Measurements from ENCODE around the gene RGPD8. TPM values are rescaled to one million over a fixed set of nuclear protein-coding genes. Genes with fewer than 3 reads are reported as not detected.
"Not testable (repeated sequence)": the region's sequence is repeated elsewhere in the genome, so short reads cannot be mapped to it uniquely, and the experiment has no call there.

Gene RGPD8
- total and polyA plus RNA-seq, 2 of the 8 experiments (the other 6 are each of a cell fraction or from before 2014, with no cell fraction given) = 0.51 to 8.2 TPM

GRCh38 chr2:112360055-112360454, 73.4 kb downstream of the RGPD8 start:
- H3K56ac ChIP-seq (replicated peaks; ENCODE audit: insufficient read length, low read depth, low read length); POLR2A ChIA-PET (ENCODE audit: partially characterized antibody); H3K23ac ChIP-seq (ENCODE audit: insufficient read length); DNase-seq (ENCODE audit: low read depth in 1 of 2, low spot score in 2 of 2); H3K27ac ChIP-seq (ENCODE audit: low read depth, low read length); H3K23me2 ChIP-seq (ENCODE audit: low read depth, low read length); H3K14ac ChIP-seq (ENCODE audit: insufficient read length); H4K8ac ChIP-seq (ENCODE audit: extremely low read depth, insufficient read depth, low read length); H3K18ac ChIP-seq (ENCODE audit: extremely low read depth, low read length); H4K91ac ChIP-seq (replicated peaks; ENCODE audit: insufficient read length, low read length); H3K4me1 ChIP-seq (replicated peaks in 1 of 4; ENCODE audit: control insufficient read depth in 3 of 4, insufficient read depth in 4 of 4, low read length in 3 of 4); H3K79me1 ChIP-seq (ENCODE audit: low read depth, low read length); H3K27me3 ChIP-seq (replicated peaks in 1 of 4; ENCODE audit: control insufficient read depth in 3 of 4, extremely low read depth in 1 of 4, insufficient read depth in 3 of 4, low read length in 3 of 4); H3K4ac ChIP-seq (replicated peaks; ENCODE audit: insufficient read length, low read depth, low read length); H3K9me3 ChIP-seq (ENCODE audit: insufficient read depth in 2 of 2, low read depth in 1 of 2, low read length in 1 of 2); H3K36me3 ChIP-seq (ENCODE audit: control insufficient read depth in 2 of 4, insufficient read depth in 4 of 4, low read length in 3 of 4); H2BK5ac ChIP-seq (ENCODE audit: low read depth, low read length); H2BK20ac ChIP-seq (ENCODE audit: low read length); H4K20me1 ChIP-seq (replicated peaks in 1 of 2; ENCODE audit: control insufficient read depth in 1 of 2, insufficient read depth in 2 of 2, low read length in 2 of 2); H3K4me2 ChIP-seq (ENCODE audit: insufficient read depth in 1 of 2, low read depth in 2 of 2, low read length in 2 of 2); H3K79me2 ChIP-seq (ENCODE audit: control insufficient read depth in 1 of 2, insufficient read depth in 2 of 2, low read length in 2 of 2); H3K4me3 ChIP-seq (ENCODE audit: extremely low read depth in 1 of 4, insufficient read depth in 2 of 4, low read depth in 3 of 4, low read length in 4 of 4); H2AK5ac ChIP-seq (ENCODE audit: low read depth, low read length); H2AFZ ChIP-seq (ENCODE audit: low read length); H4K5ac ChIP-seq (ENCODE audit: insufficient read length, low read depth, low read length); H2BK12ac ChIP-seq (ENCODE audit: low read depth, low read length); H2BK120ac ChIP-seq (replicated peaks; ENCODE audit: low read depth, low read length); H3K9ac ChIP-seq (replicated peaks in 1 of 4; ENCODE audit: extremely low read depth in 1 of 4, low read depth in 3 of 4, low read length in 3 of 4); FAIRE-seq; H2BK15ac ChIP-seq (ENCODE audit: low read length): not testable (repeated sequence)
- CTCF ChIA-PET (ENCODE audit: partially characterized antibody) = interaction anchor here (0.9 kb wide), 1 partner anchor 160 kb away, joined by 3 read pairs; no protein-coding TSS in a partner anchor
- 97% methylated on average over 7 of the region's 7 CpGs; no CpG with 5 or more reads in 1 of the 2 experiments for WGBS, 2 experiments (ENCODE audit: extremely low coverage in 1 of 2, insufficient coverage in 1 of 2, insufficient read length in 1 of 2, insufficient replicate concordance in 2 of 2, low coverage in 1 of 2, low lambda C conversion rate in 2 of 2, missing lambda C conversion rate in 1 of 2)

- H2BK15ac ChIP-seq (ENCODE audit: low read length); H4K8ac ChIP-seq (ENCODE audit: extremely low read depth, insufficient read depth, low read length); H2AFZ ChIP-seq (ENCODE audit: low read length); H2AK5ac ChIP-seq (ENCODE audit: low read depth, low read length); H2BK12ac ChIP-seq (ENCODE audit: low read depth, low read length); H4K5ac ChIP-seq (ENCODE audit: insufficient read length, low read depth, low read length); H2BK20ac ChIP-seq (ENCODE audit: low read length); H3K9me3 ChIP-seq (ENCODE audit: insufficient read depth in 2 of 2, low read depth in 1 of 2, low read length in 1 of 2); CTCF ChIA-PET (ENCODE audit: partially characterized antibody); H3K4ac ChIP-seq (replicated peaks; ENCODE audit: insufficient read length, low read depth, low read length); H3K18ac ChIP-seq (ENCODE audit: extremely low read depth, low read length); H3K4me1 ChIP-seq (replicated peaks in 1 of 4; ENCODE audit: control insufficient read depth in 3 of 4, insufficient read depth in 4 of 4, low read length in 3 of 4); H3K23ac ChIP-seq (ENCODE audit: insufficient read length); FAIRE-seq; H3K36me3 ChIP-seq (ENCODE audit: control insufficient read depth in 2 of 4, insufficient read depth in 4 of 4, low read length in 3 of 4); H3K27me3 ChIP-seq (replicated peaks in 1 of 4; ENCODE audit: control insufficient read depth in 3 of 4, extremely low read depth in 1 of 4, insufficient read depth in 3 of 4, low read length in 3 of 4); H4K91ac ChIP-seq (replicated peaks; ENCODE audit: insufficient read length, low read length); POLR2A ChIA-PET (ENCODE audit: partially characterized antibody); H3K27ac ChIP-seq (ENCODE audit: low read depth, low read length); H4K20me1 ChIP-seq (replicated peaks in 1 of 2; ENCODE audit: control insufficient read depth in 1 of 2, insufficient read depth in 2 of 2, low read length in 2 of 2); H3K56ac ChIP-seq (replicated peaks; ENCODE audit: insufficient read length, low read depth, low read length); H3K79me1 ChIP-seq (ENCODE audit: low read depth, low read length); DNase-seq (ENCODE audit: low read depth in 1 of 2, low spot score in 2 of 2); H3K4me3 ChIP-seq (ENCODE audit: extremely low read depth in 1 of 4, insufficient read depth in 2 of 4, low read depth in 3 of 4, low read length in 4 of 4); H2BK120ac ChIP-seq (replicated peaks; ENCODE audit: low read depth, low read length); H3K4me2 ChIP-seq (ENCODE audit: insufficient read depth in 1 of 2, low read depth in 2 of 2, low read length in 2 of 2); H2BK5ac ChIP-seq (ENCODE audit: low read depth, low read length); H3K9ac ChIP-seq (replicated peaks in 1 of 4; ENCODE audit: extremely low read depth in 1 of 4, low read depth in 3 of 4, low read length in 3 of 4); H3K14ac ChIP-seq (ENCODE audit: insufficient read length); H3K79me2 ChIP-seq (ENCODE audit: control insufficient read depth in 1 of 2, insufficient read depth in 2 of 2, low read length in 2 of 2); H3K23me2 ChIP-seq (ENCODE audit: low read depth, low read length): not testable (repeated sequence)
- WGBS, 2 experiments (ENCODE audit: extremely low coverage in 1 of 2, insufficient coverage in 1 of 2, insufficient read length in 1 of 2, insufficient replicate concordance in 2 of 2, low coverage in 1 of 2, low lambda C conversion rate in 2 of 2, missing lambda C conversion rate in 1 of 2) = 83% methylated on average over 2 of the region's 2 CpGs; no CpG with 5 or more reads in 1 of the 2 experiments
Observed at GRCh38 chr2:112354335-112354734, 79.1 kb downstream of the RGPD8 start.

All from H1 (cell line).